Adrenal gland (tissue), 5 donors: ENCODE results near the gene NIPAL3.

ENCODE experiments used
- POLR2A ChIP-seq, 2 donors: fragments of 450-650 bp; IDR thresholded peaks; one replicate each; pipeline ENCODE4 v1.6.1; 2017; ENCODE audit warnings: antibody characterized with exemption in 2 of 2, mild to moderate bottlenecking in 2 of 2, moderate library complexity in 1 of 2
- TF ChIP-seq, protein P1 (sequence below), 6 experiments: fragments of 450-650 bp in 4 of 6; fragments of 200-600 bp in 2 of 6; sonication (generic) in 1 of 6; IDR thresholded peaks; 1 replicate in 5 of 6; 2 replicates in 1 of 6; pipeline versions ENCODE4 v1.5.1 to v1.8.0; 2016 to 2021; ENCODE audit warnings: antibody characterized with exemption in 6 of 6, mild to moderate bottlenecking in 2 of 6, moderate library complexity in 1 of 6
- donor health status: DM: no; HTN: no; CAD: no.

DNA sequence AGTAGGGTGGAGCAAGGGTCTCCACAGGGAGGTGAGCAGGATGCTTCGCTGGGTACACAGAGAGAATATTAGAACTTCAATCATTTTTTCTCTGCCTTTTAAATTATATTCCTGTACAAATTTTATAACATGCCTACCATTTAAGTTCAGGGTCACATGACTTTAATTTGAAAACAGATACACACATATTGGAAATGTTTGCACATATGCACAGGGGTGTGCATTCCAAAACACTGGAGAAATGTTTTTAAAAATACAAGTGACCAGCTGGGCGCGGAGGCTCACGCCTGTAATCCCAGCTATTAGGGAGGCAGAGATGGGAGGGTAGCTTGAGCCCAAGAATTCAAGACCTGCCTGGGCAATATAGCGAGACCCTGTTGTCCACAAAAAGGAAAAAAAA is 39.7 kb downstream of the NIPAL3 start:
- TF ChIP-seq, protein P1, sequence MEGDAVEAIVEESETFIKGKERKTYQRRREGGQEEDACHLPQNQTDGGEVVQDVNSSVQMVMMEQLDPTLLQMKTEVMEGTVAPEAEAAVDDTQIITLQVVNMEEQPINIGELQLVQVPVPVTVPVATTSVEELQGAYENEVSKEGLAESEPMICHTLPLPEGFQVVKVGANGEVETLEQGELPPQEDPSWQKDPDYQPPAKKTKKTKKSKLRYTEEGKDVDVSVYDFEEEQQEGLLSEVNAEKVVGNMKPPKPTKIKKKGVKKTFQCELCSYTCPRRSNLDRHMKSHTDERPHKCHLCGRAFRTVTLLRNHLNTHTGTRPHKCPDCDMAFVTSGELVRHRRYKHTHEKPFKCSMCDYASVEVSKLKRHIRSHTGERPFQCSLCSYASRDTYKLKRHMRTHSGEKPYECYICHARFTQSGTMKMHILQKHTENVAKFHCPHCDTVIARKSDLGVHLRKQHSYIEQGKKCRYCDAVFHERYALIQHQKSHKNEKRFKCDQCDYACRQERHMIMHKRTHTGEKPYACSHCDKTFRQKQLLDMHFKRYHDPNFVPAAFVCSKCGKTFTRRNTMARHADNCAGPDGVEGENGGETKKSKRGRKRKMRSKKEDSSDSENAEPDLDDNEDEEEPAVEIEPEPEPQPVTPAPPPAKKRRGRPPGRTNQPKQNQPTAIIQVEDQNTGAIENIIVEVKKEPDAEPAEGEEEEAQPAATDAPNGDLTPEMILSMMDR (IDR thresholded peaks at IDR 0.05): no peak
- TF ChIP-seq POLR2A (IDR thresholded peaks at IDR 0.05): no peak
